Mucosa of rectum (tissue), 2 donors: Measurements from ENCODE around the gene RUNX2.

Experiments used
- H3K27ac ChIP-seq, 2 donors: one replicate each; pipeline ENCODE4 v1.7.0; 2013; ENCODE audit warnings: inconsistent platforms in 2 of 2, low read depth in 2 of 2, low read length in 2 of 2
- H3K27me3 ChIP-seq, 2 donors: one replicate each; pipeline ENCODE4 v1.7.0; 2013; ENCODE audit warnings: low read length in 2 of 2; ENCODE audit not compliant: control insufficient read depth in 2 of 2, insufficient read depth in 2 of 2
- H3K36me3 ChIP-seq, 2 donors: one replicate each; pipeline ENCODE4 v1.7.0; 2013; ENCODE audit warnings: low read length in 2 of 2; ENCODE audit not compliant: control insufficient read depth in 2 of 2, insufficient read depth in 2 of 2
- H3K4me1 ChIP-seq, 2 donors: one replicate each; pipeline ENCODE4 v1.7.0; 2013; ENCODE audit warnings: low read length in 2 of 2, mild to moderate bottlenecking in 1 of 2; ENCODE audit not compliant: control insufficient read depth in 2 of 2, insufficient read depth in 2 of 2
- H3K4me3 ChIP-seq, 2 donors: one replicate each; pipeline ENCODE4 v1.7.0; 2013; ENCODE audit warnings: low read length in 2 of 2
- H3K9ac ChIP-seq, 2 donors: one replicate each; pipeline ENCODE4 v1.7.0; 2013; ENCODE audit warnings: low read length in 2 of 2, low read depth in 1 of 2, mild to moderate bottlenecking in 1 of 2
- H3K9me3 ChIP-seq, 2 donors: one replicate each; pipeline ENCODE4 v1.7.0; 2013; ENCODE audit warnings: low read length in 2 of 2; ENCODE audit not compliant: control insufficient read depth in 2 of 2
- donor health status: healthy.
- donor health status: Normal muscosa, but diverticular disease.

RUNX2 gene

DNA sequence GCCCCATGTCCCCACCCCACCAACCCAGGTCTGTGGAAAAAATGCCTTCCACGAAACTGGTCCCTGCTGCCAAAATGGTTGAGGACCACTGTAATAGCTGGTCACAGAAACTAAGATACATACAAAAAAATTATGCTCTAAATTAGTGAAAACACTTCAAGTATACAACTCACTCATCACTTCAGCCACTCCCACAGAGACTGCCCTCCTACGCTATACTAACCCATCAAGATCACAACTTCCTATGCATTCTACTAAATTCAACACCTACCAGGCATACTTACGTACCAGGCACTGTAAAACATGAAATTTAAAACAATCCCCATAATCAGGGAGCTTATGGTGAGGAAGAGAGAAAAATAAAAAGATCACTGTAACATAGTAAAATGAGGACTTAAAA, 22.9 kb downstream of the RUNX2 start:
- Histone ChIP-seq H3K4me1 (no peaks in the 10 kb centered on the region), H3K36me3 (no peaks in the 10 kb centered on the region), H3K9me3 (no peaks in the 10 kb centered on the region), H3K4me3 (no peak overlapping the region), H3K9ac (no peak overlapping the region), H3K27ac (no peak overlapping the region), H3K27me3 (no peaks in the 10 kb centered on the region)

GRCh38 chr6:45351667-45352066, 23.5 kb downstream of the RUNX2 start:
- no peaks in the 10 kb centered on the region for H3K4me1 ChIP-seq

DNA sequence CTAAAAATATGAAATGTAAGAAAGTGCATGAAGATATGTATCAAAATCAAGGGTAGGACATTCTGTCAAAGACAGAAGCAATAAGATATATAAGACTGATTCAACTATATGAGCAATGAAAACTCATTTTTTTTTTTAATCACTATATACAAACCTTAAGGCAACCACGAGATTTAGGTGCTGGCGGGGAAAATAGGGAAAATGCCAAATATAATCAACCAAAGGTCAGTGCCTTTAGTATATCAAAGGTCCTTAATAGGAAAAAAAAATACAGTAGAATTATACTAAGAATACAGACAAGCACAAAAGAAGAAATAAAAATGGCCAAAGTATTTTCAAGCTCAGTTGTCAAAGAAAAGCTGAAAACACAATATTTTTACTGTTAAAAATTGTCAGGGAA, 25.5 kb downstream of the RUNX2 start:
- Histone ChIP-seq H3K9ac (no peak overlapping the region), H3K4me1 (no peaks in the 10 kb centered on the region), H3K27me3 (no peaks in the 10 kb centered on the region), H3K36me3 (no peaks in the 10 kb centered on the region), H3K9me3 (no peaks in the 10 kb centered on the region), H3K4me3 (no peak overlapping the region), H3K27ac (no peak overlapping the region)

More at GRCh38 chr6:45351667-45352066, 23.5 kb downstream of the RUNX2 start:
- Histone ChIP-seq H3K9ac (no peak overlapping the region), H3K4me3 (no peak overlapping the region), H3K27me3 (no peaks in the 10 kb centered on the region), H3K36me3 (no peaks in the 10 kb centered on the region), H3K9me3 (no peaks in the 10 kb centered on the region), H3K27ac (no peak overlapping the region)

- H3K4me3 ChIP-seq, result no peak overlapping the region
- H3K27ac ChIP-seq, result no peak overlapping the region
- no peaks in the 10 kb centered on the region for H3K36me3 ChIP-seq
- no peaks in the 10 kb centered on the region for H3K4me1 ChIP-seq
- no peaks in the 10 kb centered on the region for H3K27me3 ChIP-seq
- H3K9me3 ChIP-seq, result no peaks in the 10 kb centered on the region
- H3K9ac ChIP-seq, result no peak overlapping the region
Observed at GRCh38 chr6:45364466-45364865, 36.3 kb downstream of the RUNX2 start.

- Histone ChIP-seq H3K27ac (no peak overlapping the region), H3K36me3 (no peaks in the 10 kb centered on the region), H3K4me1 (no peaks in the 10 kb centered on the region), H3K27me3 (no peaks in the 10 kb centered on the region), H3K4me3 (no peak overlapping the region), H3K9ac (no peak overlapping the region), H3K9me3 (no peaks in the 10 kb centered on the region)
Observed at GRCh38 chr6:45365036-45365435, 36.9 kb downstream of the RUNX2 start.

DNA sequence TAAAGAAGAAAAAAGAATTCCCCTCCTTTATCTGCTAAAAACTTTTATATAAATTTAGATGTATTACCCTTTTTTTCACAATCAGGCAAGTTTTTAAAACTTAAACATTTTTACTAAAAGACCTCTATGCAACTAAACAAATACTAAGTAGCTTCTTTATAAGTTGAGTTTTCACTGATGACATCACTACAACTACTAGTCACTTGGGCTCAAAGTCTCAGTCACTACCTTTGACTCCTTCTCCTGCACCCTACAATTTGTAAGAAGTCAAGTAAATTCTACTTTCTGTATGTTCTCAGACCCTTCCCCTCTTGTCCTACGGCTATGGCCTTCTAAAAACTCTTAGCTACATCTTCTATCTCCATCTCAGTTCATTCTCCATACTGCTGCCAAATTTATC, 38.4 kb downstream of the RUNX2 start:
- H3K9me3 ChIP-seq, result no peaks in the 10 kb centered on the region
- no peak overlapping the region for H3K9ac ChIP-seq
- H3K4me3 ChIP-seq, result no peak overlapping the region
- no peaks in the 10 kb centered on the region for H3K36me3 ChIP-seq
- no peaks in the 10 kb centered on the region for H3K4me1 ChIP-seq
- no peaks in the 10 kb centered on the region for H3K27me3 ChIP-seq
- no peak overlapping the region for H3K27ac ChIP-seq

- no peak overlapping the region for H3K4me3 ChIP-seq
- H3K4me1 ChIP-seq, result no peaks in the 10 kb centered on the region
- no peak overlapping the region for H3K9ac ChIP-seq
- no peaks in the 10 kb centered on the region for H3K9me3 ChIP-seq
- H3K36me3 ChIP-seq, result no peaks in the 10 kb centered on the region
- no peaks in the 10 kb centered on the region for H3K27me3 ChIP-seq
- H3K27ac ChIP-seq, result no peak overlapping the region
Observed at GRCh38 chr6:45367999-45368398, 39.9 kb downstream of the RUNX2 start.

DNA sequence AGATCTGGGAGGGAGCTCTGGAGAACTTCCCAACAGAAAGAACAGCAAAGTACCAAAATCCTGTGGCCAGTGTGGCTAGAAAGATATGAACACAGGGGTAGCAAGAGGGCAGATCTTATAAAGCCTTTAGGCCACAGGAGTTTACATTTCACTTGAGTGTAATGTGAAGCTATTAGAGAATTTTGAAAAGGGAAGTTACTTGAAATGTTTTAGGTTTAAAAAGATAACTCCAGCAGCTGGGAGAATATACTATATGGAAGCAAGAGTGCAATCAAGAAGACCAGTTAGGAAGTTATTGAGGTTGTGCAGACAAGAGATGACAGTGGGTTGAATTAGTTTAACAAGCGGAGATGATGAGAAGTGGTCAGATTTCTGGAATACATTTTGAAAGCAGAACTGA, 41.7 kb downstream of the RUNX2 start:
- Histone ChIP-seq H3K9me3 (no peaks in the 10 kb centered on the region), H3K36me3 (no peaks in the 10 kb centered on the region), H3K4me3 (no peak overlapping the region), H3K9ac (no peak overlapping the region), H3K4me1 (no peaks in the 10 kb centered on the region), H3K27ac (no peak overlapping the region), H3K27me3 (no peaks in the 10 kb centered on the region)

DNA sequence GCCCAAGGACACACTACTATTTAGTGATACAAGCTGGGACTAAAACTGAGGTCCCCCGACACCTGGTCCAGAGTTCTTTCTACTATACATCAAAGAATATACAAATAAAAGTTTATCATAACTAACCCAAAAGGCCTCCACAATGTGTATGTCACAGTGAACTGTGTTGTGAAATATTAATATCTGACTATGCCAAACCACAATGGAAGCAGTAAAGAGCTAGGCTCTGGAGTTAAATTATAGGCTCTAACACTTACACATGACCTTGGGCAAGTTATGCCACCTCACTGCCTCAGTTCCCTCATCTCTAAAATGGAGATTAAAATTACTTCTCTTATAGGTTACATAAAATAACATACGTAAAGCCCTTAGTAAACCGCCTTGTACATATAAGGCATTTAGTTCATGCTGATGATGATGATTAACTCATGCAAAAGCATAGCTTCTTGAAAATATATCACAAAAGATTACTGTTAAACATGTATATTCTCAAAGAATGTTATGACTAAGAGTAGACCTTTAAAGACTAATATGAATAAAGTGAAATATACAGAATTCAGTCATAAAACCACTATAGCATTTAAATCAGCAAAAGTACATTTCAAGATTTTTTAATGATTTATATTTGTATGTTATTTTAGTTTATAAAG, 43.9 kb downstream of the RUNX2 start:
- Histone ChIP-seq H3K4me3 (no peak overlapping the region), H3K27ac (no peak overlapping the region), H3K4me1 (no peaks in the 10 kb centered on the region), H3K36me3 (no peaks in the 10 kb centered on the region), H3K27me3 (no peaks in the 10 kb centered on the region), H3K9me3 (no peaks in the 10 kb centered on the region), H3K9ac (no peak overlapping the region)

DNA sequence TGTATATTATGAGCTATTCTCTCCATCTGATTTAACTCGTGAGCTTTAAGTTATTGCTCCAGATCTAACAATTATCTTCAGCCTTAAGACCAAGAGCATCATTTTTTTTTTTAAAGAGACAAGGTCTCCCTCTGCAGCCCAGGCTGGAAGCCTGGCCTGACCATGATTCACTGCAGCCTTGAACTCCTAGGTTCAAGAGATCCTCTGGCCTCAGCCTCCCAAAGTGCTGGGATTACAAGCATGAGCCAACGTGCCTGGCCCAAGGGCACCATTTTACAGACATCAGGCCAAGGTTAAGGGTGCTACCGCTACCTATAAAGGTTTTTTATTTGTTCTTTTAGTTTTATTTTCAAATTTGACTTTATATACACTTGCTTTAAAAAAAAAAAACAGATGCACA, 47.3 kb downstream of the RUNX2 start:
- H3K4me3 ChIP-seq, result no peak overlapping the region
- no peak overlapping the region for H3K27ac ChIP-seq
- H3K9ac ChIP-seq, result no peak overlapping the region
- H3K4me1 ChIP-seq, result no peaks in the 10 kb centered on the region
- no peaks in the 10 kb centered on the region for H3K9me3 ChIP-seq
- H3K27me3 ChIP-seq, result no peaks in the 10 kb centered on the region
- no peaks in the 10 kb centered on the region for H3K36me3 ChIP-seq
